ENCODE measurements around the gene CYTH4.

CYTH4 gene

DNA sequence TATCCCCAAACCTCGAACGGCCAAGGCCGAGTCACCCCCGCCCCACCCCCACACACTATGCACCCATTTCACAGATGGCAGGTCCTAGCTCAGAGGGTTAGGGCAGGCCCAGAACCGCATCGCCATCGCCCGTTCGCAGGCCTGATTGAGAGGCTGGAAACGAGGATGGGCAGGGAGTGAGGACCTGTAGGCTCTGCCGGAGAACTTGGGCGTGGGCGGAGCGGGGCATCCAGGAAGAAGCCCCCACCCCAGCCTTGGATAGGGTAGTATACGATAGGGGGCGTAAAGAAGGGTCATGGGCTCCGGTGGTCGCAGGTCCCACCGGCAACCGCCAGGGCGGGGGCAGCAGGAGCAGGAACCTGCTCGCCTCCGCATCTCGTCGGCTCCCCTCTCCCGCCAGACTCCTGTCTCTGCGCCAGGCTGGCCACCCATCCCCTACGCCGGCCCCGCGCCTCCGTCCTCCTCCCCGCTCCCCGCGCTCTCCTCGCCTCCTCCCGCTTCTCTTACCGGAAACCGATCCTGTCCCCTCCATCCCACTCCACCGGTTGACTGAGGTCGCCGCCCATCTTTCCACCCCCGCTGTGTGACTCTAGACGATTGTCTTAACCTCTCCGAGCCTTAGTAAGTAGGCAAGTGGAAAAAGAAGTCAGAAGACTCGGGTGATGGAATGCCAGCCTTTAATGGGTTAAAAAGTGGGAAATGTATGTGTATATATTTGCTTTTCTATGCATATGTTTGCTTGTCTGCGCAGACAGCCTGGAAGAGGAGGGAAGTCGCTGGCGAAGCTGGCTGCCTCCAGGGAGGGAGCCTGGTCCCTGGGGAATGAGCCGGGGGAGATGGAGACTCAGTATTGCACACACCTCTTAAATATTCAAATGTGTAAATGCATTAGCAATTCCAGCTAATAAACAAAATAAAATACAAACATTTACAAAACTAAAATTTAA lies 52.8 kb downstream of the CYTH4 start:
- no peaks in the 10 kb centered on the region for H3K36me3 ChIP-seq (ENCODE audit: insufficient read depth, insufficient read length, low read length)
- peaks cover 22% of the 10 kb centered on the region for H3K4me1 ChIP-seq (ENCODE audit: insufficient read depth, insufficient read length)
- peaks cover 20% of the 10 kb centered on the region for H3K27me3 ChIP-seq (ENCODE audit: insufficient read depth, insufficient read length)
- H3K9me3 ChIP-seq (ENCODE audit: insufficient read depth, low read length) = no peaks in the 10 kb centered on the region
- H3K9ac ChIP-seq (ENCODE audit: insufficient read length, low read depth) = peak overlapping the region; percentile 42
- peak overlapping the region; percentile 36 for H3K4me3 ChIP-seq (ENCODE audit: insufficient read length, low read depth)
- no peak for TF ChIP-seq ZNF274 (IDR thresholded peaks at IDR 0.05; ENCODE audit: low read depth, low read length)
- no peak for TF ChIP-seq YY1 (IDR thresholded peaks at IDR 0.05; ENCODE audit: insufficient read depth, insufficient read length)
- no peak for TF ChIP-seq SUZ12 (IDR thresholded peaks at IDR 0.05; ENCODE audit: extremely low read depth, insufficient read depth, insufficient read length)
- no peak for DNase-seq (ENCODE audit: low read depth, low spot score)

- Histone ChIP-seq H3K27me3 (ENCODE audit: insufficient read depth, insufficient read length) (peaks cover 20% of the 10 kb centered on the region), H3K4me3 (ENCODE audit: insufficient read length, low read depth) (peak overlapping the region; percentile 6), H3K36me3 (ENCODE audit: insufficient read depth, insufficient read length, low read length) (no peaks in the 10 kb centered on the region), H3K9ac (ENCODE audit: insufficient read length, low read depth) (peak overlapping the region; percentile 32), H3K9me3 (ENCODE audit: insufficient read depth, low read length) (no peaks in the 10 kb centered on the region), H3K4me1 (ENCODE audit: insufficient read depth, insufficient read length) (peaks cover 20% of the 10 kb centered on the region)
- DNase-seq (ENCODE audit: low read depth, low spot score) = no peak
- TF ChIP-seq ZNF274 (IDR thresholded peaks at IDR 0.05; ENCODE audit: low read depth, low read length) = no peak
- TF ChIP-seq SUZ12 (IDR thresholded peaks at IDR 0.05; ENCODE audit: extremely low read depth, insufficient read depth, insufficient read length) = no peak
- TF ChIP-seq YY1 (IDR thresholded peaks at IDR 0.05; ENCODE audit: insufficient read depth, insufficient read length) = no peak
Measured at GRCh38 chr22:37335806-37336199, 53.5 kb downstream of the CYTH4 start.

DNA sequence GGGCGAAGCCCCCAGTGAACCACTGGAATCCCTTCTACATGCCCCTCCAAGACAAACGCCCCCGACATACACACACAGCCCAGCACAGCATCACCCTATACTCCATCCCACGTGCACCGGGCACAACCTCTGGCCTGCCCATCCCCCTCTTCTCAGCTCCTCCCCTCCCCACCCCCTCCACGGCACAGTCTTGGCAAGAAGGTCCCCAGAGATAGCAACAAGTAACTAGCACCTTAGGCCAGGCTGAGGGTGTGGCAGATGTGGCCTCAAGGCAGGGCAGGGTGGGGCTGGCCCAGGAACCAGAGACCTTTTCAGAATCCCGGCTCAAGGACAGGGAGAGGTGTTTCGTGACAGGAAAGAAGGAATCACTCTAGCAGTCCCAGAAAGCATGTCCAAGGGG lies 54.3 kb downstream of the CYTH4 start:
- Histone ChIP-seq H3K9ac (ENCODE audit: insufficient read length, low read depth) (peak overlapping the region; percentile 5), H3K27me3 (ENCODE audit: insufficient read depth, insufficient read length) (peaks cover 27% of the 10 kb centered on the region), H3K36me3 (ENCODE audit: insufficient read depth, insufficient read length, low read length) (no peaks in the 10 kb centered on the region), H3K4me3 (ENCODE audit: insufficient read length, low read depth) (no peak overlapping the region), H3K9me3 (ENCODE audit: insufficient read depth, low read length) (no peaks in the 10 kb centered on the region), H3K4me1 (ENCODE audit: insufficient read depth, insufficient read length) (peaks cover 20% of the 10 kb centered on the region)
- TF ChIP-seq ZNF274 (IDR thresholded peaks at IDR 0.05; ENCODE audit: low read depth, low read length) (no peak), YY1 (IDR thresholded peaks at IDR 0.05; ENCODE audit: insufficient read depth, insufficient read length) (no peak), SUZ12 (IDR thresholded peaks at IDR 0.05; ENCODE audit: extremely low read depth, insufficient read depth, insufficient read length) (no peak)
- DNase-seq (ENCODE audit: low read depth, low spot score) = no peak

DNA sequence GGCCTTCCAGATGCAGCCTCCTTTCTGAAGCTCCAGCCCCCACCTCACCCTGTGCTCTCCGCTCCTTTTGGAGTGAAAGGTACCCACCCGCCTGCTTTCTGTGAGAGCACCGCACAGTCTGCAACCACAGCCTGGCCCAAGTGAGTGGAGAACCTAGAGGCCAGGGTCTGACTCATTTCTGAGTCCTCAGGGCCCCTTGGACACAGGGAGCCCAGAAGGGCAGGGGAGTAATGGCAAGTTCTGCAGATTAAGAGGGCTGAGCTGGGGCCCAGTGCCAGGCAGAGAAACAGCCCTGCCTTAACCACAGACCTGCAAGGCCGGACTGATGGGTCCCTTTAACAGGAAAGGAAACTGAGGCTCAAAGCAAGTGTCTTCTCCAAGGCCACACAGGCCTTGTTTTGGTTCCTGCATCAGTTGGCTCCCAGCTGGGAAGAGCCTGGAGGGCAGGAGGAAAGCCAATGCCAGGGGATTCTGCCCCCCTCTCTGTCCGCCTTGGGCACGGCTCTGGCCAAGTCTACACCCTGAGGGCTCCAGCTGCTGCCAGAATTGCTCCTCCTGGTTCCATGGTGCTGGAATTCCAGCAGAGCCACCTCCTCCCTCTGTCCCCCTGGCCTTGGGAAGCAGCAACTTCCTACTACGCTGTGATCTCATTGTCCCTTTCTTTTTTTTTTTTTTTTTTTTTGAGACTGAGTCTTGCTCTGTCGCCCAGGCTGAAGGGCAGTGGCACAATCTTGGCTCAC lies 55.1 kb downstream of the CYTH4 start:
- H3K4me3 ChIP-seq (ENCODE audit: insufficient read length, low read depth) = no peak overlapping the region
- H3K4me1 ChIP-seq (ENCODE audit: insufficient read depth, insufficient read length) = peaks cover 20% of the 10 kb centered on the region
- H3K27me3 ChIP-seq (ENCODE audit: insufficient read depth, insufficient read length) = peaks cover 27% of the 10 kb centered on the region
- no peak for DNase-seq (ENCODE audit: low read depth, low spot score)
- no peaks in the 10 kb centered on the region for H3K9me3 ChIP-seq (ENCODE audit: insufficient read depth, low read length)
- no peaks in the 10 kb centered on the region for H3K36me3 ChIP-seq (ENCODE audit: insufficient read depth, insufficient read length, low read length)
- TF ChIP-seq ZNF274 (IDR thresholded peaks at IDR 0.05; ENCODE audit: low read depth, low read length) (no peak), YY1 (IDR thresholded peaks at IDR 0.05; ENCODE audit: insufficient read depth, insufficient read length) (no peak)
- no peak overlapping the region for H3K9ac ChIP-seq (ENCODE audit: insufficient read length, low read depth)

DNA sequence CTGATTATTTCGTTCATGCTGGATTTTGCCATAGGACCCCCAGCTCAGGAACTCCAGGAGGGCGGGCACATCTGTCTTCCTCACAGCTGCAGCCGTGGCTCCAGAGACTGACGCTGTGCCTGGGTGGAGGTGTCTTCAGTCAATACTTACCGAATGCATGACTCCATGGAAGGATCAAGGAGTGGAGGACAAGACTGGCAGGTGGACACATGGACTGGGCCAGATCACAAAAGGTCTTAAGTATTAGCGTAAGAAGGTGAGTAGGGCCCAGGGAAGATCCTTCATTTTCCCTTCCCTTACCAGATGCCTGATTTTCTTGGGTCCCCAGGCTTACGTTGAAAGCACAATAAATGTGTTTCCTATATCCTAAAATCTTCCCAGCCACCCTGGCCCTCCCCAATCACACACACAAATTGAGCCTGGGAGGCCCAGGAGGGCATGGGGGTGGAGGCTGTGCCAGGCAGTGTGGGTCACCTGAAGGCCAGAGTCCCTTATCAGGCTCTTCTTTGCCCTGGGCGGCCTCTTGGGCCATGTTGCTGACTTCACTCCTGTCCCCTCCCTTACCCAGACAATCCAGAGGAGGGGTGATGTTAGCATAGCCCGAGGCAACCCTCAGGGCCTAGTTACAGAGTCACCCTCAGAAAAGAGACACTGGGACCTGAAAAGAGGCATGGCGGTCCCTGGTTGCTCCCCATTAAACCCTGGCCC lies 56.4 kb downstream of the CYTH4 start:
- Histone ChIP-seq H3K4me3 (ENCODE audit: insufficient read length, low read depth) (no peak overlapping the region), H3K36me3 (ENCODE audit: insufficient read depth, insufficient read length, low read length) (no peaks in the 10 kb centered on the region), H3K27me3 (ENCODE audit: insufficient read depth, insufficient read length) (peaks cover 24% of the 10 kb centered on the region), H3K4me1 (ENCODE audit: insufficient read depth, insufficient read length) (peaks cover 22% of the 10 kb centered on the region), H3K9ac (ENCODE audit: insufficient read length, low read depth) (no peak overlapping the region), H3K9me3 (ENCODE audit: insufficient read depth, low read length) (no peaks in the 10 kb centered on the region)
- no peak for TF ChIP-seq ZNF274 (IDR thresholded peaks at IDR 0.05; ENCODE audit: low read depth, low read length)
- TF ChIP-seq YY1 (IDR thresholded peaks at IDR 0.05; ENCODE audit: insufficient read depth, insufficient read length) = no peak
- no peak for TF ChIP-seq SUZ12 (IDR thresholded peaks at IDR 0.05; ENCODE audit: extremely low read depth, insufficient read depth, insufficient read length)
- no peak for DNase-seq (ENCODE audit: low read depth, low spot score)

GRCh38 chr22:37340331-37341262 lies 58.3 kb downstream of the CYTH4 start:
- Histone ChIP-seq H3K4me3 (ENCODE audit: insufficient read length, low read depth) (no peak overlapping the region), H3K9ac (ENCODE audit: insufficient read length, low read depth) (no peak overlapping the region), H3K4me1 (ENCODE audit: insufficient read depth, insufficient read length) (peaks cover 21% of the 10 kb centered on the region), H3K9me3 (ENCODE audit: insufficient read depth, low read length) (no peaks in the 10 kb centered on the region), H3K27me3 (ENCODE audit: insufficient read depth, insufficient read length) (peaks cover 6% of the 10 kb centered on the region), H3K36me3 (ENCODE audit: insufficient read depth, insufficient read length, low read length) (no peaks in the 10 kb centered on the region)
- no peak for DNase-seq (ENCODE audit: low read depth, low spot score)
- TF ChIP-seq YY1 (IDR thresholded peaks at IDR 0.05; ENCODE audit: insufficient read depth, insufficient read length) (no peak), ZNF274 (IDR thresholded peaks at IDR 0.05; ENCODE audit: low read depth, low read length) (no peak), SUZ12 (IDR thresholded peaks at IDR 0.05; ENCODE audit: extremely low read depth, insufficient read depth, insufficient read length) (no peak)
